GOT3 (cell line): ENCODE data around the gene OPRL1.
A peak's percentile ranks its signal among the peaks of the same experiment; 100 is the strongest.

Experiments
- DNase-seq: peaks from one replicate; lab custom pipeline; 2025; ENCODE audit warnings: mixed read lengths; lab: John Stamatoyannopoulos, UW

The OPRL1 gene

GRCh38 chr20:64056639-64056888, 23.3 kb upstream of the OPRL1 start:
- no peak for DNase-seq

GRCh38 chr20:64056889-64057627, 22.8 kb upstream of the OPRL1 start:
- no peak for DNase-seq

- DNase-seq = no peak
Measured at GRCh38 chr20:64057628-64058498, 22.0 kb upstream of the OPRL1 start.

- no peak for DNase-seq
Measured at GRCh38 chr20:64058536-64058935, 21.3 kb upstream of the OPRL1 start.

- no peak for DNase-seq
Measured at GRCh38 chr20:64062276-64062595, 17.6 kb upstream of the OPRL1 start.

GRCh38 chr20:64062596-64063388, 17.1 kb upstream of the OPRL1 start, which contains the start of gene TCEA2:
Gene TCEA2, plus strand, starts transcription at chr20:64063198. Its CDS starts 115 bp downstream, at chr20:64063313.
- DNase-seq = peak; percentile 84

- DNase-seq = no peak
Measured at GRCh38 chr20:64063389-64064144, 16.3 kb upstream of the OPRL1 start.

- DNase-seq = no peak
Measured at GRCh38 chr20:64064145-64064698, 15.7 kb upstream of the OPRL1 start.

GRCh38 chr20:64065062-64065973, 14.6 kb upstream of the OPRL1 start:
- no peak for DNase-seq

- DNase-seq = no peak
Measured at GRCh38 chr20:64065974-64066343, 13.9 kb upstream of the OPRL1 start.

GRCh38 chr20:64067005-64067632, 12.8 kb upstream of the OPRL1 start:
- DNase-seq = no peak

- DNase-seq = no peak
Measured at GRCh38 chr20:64067733-64068307, 12.1 kb upstream of the OPRL1 start.

GRCh38 chr20:64068386-64069208, 11.3 kb upstream of the OPRL1 start:
- no peak for DNase-seq

- DNase-seq = no peak
Measured at GRCh38 chr20:64069209-64069613, 10.7 kb upstream of the OPRL1 start.

- DNase-seq = no peak
Measured at GRCh38 chr20:64069614-64070243, 10.2 kb upstream of the OPRL1 start.

GRCh38 chr20:64070244-64070993, 9.5 kb upstream of the OPRL1 start:
- no peak for DNase-seq
